HEK293 (cell line): ENCODE measurements around the gene NMRK2.

Source experiments
- KLF10 ChIP-seq: fragments of 450-650 bp; IDR thresholded peaks from 2 replicates; pipeline ENCODE4 v1.5.1; 2018; ENCODE audit warnings: missing biosample characterization, mild to moderate bottlenecking, missing genetic modification characterization
- KLF17 ChIP-seq: fragments of 450-650 bp; formaldehyde crosslinking; IDR thresholded peaks from 2 replicates; pipeline ENCODE4 v1.5.1; 2016; ENCODE audit warnings: missing biosample characterization, missing genetic modification characterization
- KLF8 ChIP-seq: fragments of 450-650 bp; formaldehyde crosslinking; IDR thresholded peaks from 2 replicates; pipeline ENCODE4 v1.5.1; 2016; ENCODE audit warnings: missing biosample characterization, missing genetic modification characterization
- KLF9 ChIP-seq: fragments of 450-650 bp; formaldehyde crosslinking; IDR thresholded peaks from 2 replicates; pipeline ENCODE4 v1.5.1; 2016; ENCODE audit warnings: missing biosample characterization, missing genetic modification characterization, low read depth
- SCRT2 ChIP-seq: fragments of 450-650 bp; formaldehyde crosslinking; IDR thresholded peaks from 2 replicates; pipeline ENCODE4 v1.5.1; 2016; ENCODE audit warnings: missing biosample characterization, missing genetic modification characterization
- TRIM28 ChIP-seq: IDR thresholded peaks from 2 replicates; pipeline ENCODE4 v1.6.1; 2011; ENCODE audit warnings: low read length, control low read depth, borderline replicate concordance
- ZBTB17 ChIP-seq: fragments of 450-650 bp; formaldehyde crosslinking; IDR thresholded peaks from 2 replicates; pipeline ENCODE4 v1.5.1; 2016; ENCODE audit warnings: missing biosample characterization, missing genetic modification characterization
- ZNF24 ChIP-seq: fragments of 450-650 bp; formaldehyde crosslinking; IDR thresholded peaks from 2 replicates; pipeline ENCODE4 v1.5.1; 2016; ENCODE audit warnings: missing biosample characterization, missing genetic modification characterization
- ZNF324 ChIP-seq: fragments of 450-650 bp; formaldehyde crosslinking; IDR thresholded peaks from 2 replicates; pipeline ENCODE4 v1.5.1; 2016; ENCODE audit warnings: missing biosample characterization, missing genetic modification characterization
- ZNF366 ChIP-seq: fragments of 450-650 bp; formaldehyde crosslinking; conservative IDR thresholded peaks from 2 replicates; pipeline ENCODE4 v1.5.1; 2016; ENCODE audit warnings: missing biosample characterization, missing genetic modification characterization
- ZNF501 ChIP-seq: fragments of 450-650 bp; formaldehyde crosslinking; IDR thresholded peaks from 2 replicates; pipeline ENCODE4 v1.5.1; 2016; ENCODE audit warnings: missing biosample characterization, missing genetic modification characterization
- ZNF521 ChIP-seq: fragments of 450-650 bp; formaldehyde crosslinking; IDR thresholded peaks from 2 replicates; pipeline ENCODE4 v1.5.1; 2017; ENCODE audit warnings: missing biosample characterization, mild to moderate bottlenecking, missing genetic modification characterization
- ZNF544 ChIP-seq: fragments of 450-650 bp; formaldehyde crosslinking; IDR thresholded peaks from 2 replicates; pipeline ENCODE4 v1.5.0; 2017; ENCODE audit warnings: missing biosample characterization, missing genetic modification characterization
- ZNF626 ChIP-seq: fragments of 450-650 bp; sonication (Bioruptor Pico); formaldehyde crosslinking; IDR thresholded peaks from 2 replicates; pipeline ENCODE4 v1.5.1; 2018; ENCODE audit warnings: missing biosample characterization, missing genetic modification characterization, inconsistent platforms
- ZNF639 ChIP-seq: fragments of 450-650 bp; formaldehyde crosslinking; IDR thresholded peaks from 2 replicates; pipeline ENCODE4 v1.5.1; 2016; ENCODE audit warnings: missing biosample characterization, missing genetic modification characterization
- ZNF692 ChIP-seq: fragments of 450-650 bp; formaldehyde crosslinking; IDR thresholded peaks from 2 replicates; pipeline ENCODE4 v1.5.1; 2016; ENCODE audit warnings: missing biosample characterization, missing genetic modification characterization
- ZNF843 ChIP-seq: fragments of 450-650 bp; formaldehyde crosslinking; IDR thresholded peaks from 2 replicates; pipeline ENCODE4 v1.5.1; 2016; ENCODE audit warnings: missing biosample characterization, missing genetic modification characterization
- ZSCAN30 ChIP-seq: fragments of 450-650 bp; IDR thresholded peaks from 2 replicates; pipeline ENCODE4 v1.5.1; 2018; ENCODE audit warnings: missing biosample characterization, mild to moderate bottlenecking, missing genetic modification characterization, moderate library complexity
- ZXDB ChIP-seq: fragments of 450-650 bp; formaldehyde crosslinking; IDR thresholded peaks from 2 replicates; pipeline ENCODE4 v1.5.1; 2016; ENCODE audit warnings: missing biosample characterization, missing genetic modification characterization
- TF ChIP-seq, protein P1 (sequence below): fragments of 450-650 bp; formaldehyde crosslinking; IDR thresholded peaks from 2 replicates; pipeline ENCODE4 v1.5.1; 2016; ENCODE audit warnings: missing biosample characterization, missing genetic modification characterization
- TF ChIP-seq, protein P2 (sequence below): fragments of 450-650 bp; formaldehyde crosslinking; IDR thresholded peaks from 2 replicates; pipeline ENCODE4 v1.5.1; 2016; ENCODE audit warnings: missing biosample characterization, missing genetic modification characterization
- TF ChIP-seq, protein P3 (sequence below): fragments of 450-650 bp; formaldehyde crosslinking; IDR thresholded peaks from 2 replicates; pipeline ENCODE4 v1.5.1; 2016; ENCODE audit warnings: missing biosample characterization, missing genetic modification characterization
- TF ChIP-seq, protein P4 (sequence below): fragments of 450-650 bp; formaldehyde crosslinking; IDR thresholded peaks from 2 replicates; pipeline ENCODE4 v1.5.1; 2016; ENCODE audit warnings: missing biosample characterization, missing genetic modification characterization
- TF ChIP-seq, protein P5 (sequence below): fragments of 450-650 bp; formaldehyde crosslinking; IDR thresholded peaks from 2 replicates; pipeline ENCODE4 v1.5.1; 2017; ENCODE audit warnings: missing biosample characterization, missing genetic modification characterization

The NMRK2 gene

DNA sequence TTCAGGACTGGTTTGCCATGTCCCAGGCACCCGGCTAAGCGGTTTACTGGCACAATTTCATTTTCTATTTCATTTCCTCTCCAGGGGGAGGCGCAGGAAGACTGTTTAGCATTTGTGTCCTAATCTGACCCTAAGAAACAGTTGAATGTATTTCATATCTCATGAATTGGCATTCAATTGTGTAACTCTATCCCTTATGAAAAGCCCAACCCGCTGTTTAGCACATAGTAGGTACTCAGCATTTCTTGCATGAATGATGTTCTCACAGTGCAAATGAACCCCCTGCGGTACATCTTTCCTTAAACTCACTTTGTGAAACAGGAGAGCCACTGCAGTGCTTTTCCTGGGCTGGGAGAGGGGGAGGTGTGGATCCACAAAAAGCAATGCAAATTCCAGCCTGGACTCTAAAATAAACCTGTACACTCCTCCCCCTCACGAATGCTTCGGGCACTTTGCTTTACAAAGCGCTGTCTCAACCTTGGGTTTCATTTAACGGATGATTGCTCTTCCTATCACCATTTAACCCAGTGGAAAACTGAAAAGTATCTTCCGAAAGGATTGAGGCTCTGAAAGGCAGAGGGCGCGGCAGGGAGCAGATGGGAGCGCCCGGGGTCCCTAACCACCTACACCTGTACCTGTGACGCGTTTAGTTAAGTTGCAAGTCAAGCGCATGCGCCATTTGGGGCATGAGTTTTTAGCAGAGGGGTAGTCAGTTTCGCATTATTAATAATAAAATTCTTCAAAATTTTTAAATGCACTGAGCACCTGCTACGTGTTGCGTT lies 53.6 kb downstream of the NMRK2 start (continued):
- TF ChIP-seq, protein P1, sequence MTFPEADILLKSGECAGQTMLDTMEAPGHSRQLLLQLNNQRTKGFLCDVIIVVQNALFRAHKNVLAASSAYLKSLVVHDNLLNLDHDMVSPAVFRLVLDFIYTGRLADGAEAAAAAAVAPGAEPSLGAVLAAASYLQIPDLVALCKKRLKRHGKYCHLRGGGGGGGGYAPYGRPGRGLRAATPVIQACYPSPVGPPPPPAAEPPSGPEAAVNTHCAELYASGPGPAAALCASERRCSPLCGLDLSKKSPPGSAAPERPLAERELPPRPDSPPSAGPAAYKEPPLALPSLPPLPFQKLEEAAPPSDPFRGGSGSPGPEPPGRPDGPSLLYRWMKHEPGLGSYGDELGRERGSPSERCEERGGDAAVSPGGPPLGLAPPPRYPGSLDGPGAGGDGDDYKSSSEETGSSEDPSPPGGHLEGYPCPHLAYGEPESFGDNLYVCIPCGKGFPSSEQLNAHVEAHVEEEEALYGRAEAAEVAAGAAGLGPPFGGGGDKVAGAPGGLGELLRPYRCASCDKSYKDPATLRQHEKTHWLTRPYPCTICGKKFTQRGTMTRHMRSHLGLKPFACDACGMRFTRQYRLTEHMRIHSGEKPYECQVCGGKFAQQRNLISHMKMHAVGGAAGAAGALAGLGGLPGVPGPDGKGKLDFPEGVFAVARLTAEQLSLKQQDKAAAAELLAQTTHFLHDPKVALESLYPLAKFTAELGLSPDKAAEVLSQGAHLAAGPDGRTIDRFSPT (tag by site-specific recombination): peak; percentile 35; the same call in 1 of the 2 replicates
- TF ChIP-seq, protein P2, sequence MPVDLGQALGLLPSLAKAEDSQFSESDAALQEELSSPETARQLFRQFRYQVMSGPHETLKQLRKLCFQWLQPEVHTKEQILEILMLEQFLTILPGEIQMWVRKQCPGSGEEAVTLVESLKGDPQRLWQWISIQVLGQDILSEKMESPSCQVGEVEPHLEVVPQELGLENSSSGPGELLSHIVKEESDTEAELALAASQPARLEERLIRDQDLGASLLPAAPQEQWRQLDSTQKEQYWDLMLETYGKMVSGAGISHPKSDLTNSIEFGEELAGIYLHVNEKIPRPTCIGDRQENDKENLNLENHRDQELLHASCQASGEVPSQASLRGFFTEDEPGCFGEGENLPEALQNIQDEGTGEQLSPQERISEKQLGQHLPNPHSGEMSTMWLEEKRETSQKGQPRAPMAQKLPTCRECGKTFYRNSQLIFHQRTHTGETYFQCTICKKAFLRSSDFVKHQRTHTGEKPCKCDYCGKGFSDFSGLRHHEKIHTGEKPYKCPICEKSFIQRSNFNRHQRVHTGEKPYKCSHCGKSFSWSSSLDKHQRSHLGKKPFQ (tag by site-specific recombination): no peak
- TF ChIP-seq ZNF501 (tag by site-specific recombination): peak; percentile 47; the same call in 1 of the 2 replicates
- TF ChIP-seq, protein P3, sequence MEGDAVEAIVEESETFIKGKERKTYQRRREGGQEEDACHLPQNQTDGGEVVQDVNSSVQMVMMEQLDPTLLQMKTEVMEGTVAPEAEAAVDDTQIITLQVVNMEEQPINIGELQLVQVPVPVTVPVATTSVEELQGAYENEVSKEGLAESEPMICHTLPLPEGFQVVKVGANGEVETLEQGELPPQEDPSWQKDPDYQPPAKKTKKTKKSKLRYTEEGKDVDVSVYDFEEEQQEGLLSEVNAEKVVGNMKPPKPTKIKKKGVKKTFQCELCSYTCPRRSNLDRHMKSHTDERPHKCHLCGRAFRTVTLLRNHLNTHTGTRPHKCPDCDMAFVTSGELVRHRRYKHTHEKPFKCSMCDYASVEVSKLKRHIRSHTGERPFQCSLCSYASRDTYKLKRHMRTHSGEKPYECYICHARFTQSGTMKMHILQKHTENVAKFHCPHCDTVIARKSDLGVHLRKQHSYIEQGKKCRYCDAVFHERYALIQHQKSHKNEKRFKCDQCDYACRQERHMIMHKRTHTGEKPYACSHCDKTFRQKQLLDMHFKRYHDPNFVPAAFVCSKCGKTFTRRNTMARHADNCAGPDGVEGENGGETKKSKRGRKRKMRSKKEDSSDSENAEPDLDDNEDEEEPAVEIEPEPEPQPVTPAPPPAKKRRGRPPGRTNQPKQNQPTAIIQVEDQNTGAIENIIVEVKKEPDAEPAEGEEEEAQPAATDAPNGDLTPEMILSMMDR (tag by site-specific recombination): peak; percentile 22; the same call in 1 of the 2 replicates
- no peak for TF ChIP-seq ZNF521
- 0 out of 2 replicates have a peak, but pooled peaks have one; percentile 30 for TF ChIP-seq ZNF692 (tag by site-specific recombination)
- peak; percentile 83; the same call in 1 of the 2 replicates for TF ChIP-seq ZNF24
- 0 out of 2 replicates have a peak, but pooled peaks have one; percentile 34 for TF ChIP-seq KLF17
- no peak for TF ChIP-seq ZNF544
- TF ChIP-seq, protein P4, sequence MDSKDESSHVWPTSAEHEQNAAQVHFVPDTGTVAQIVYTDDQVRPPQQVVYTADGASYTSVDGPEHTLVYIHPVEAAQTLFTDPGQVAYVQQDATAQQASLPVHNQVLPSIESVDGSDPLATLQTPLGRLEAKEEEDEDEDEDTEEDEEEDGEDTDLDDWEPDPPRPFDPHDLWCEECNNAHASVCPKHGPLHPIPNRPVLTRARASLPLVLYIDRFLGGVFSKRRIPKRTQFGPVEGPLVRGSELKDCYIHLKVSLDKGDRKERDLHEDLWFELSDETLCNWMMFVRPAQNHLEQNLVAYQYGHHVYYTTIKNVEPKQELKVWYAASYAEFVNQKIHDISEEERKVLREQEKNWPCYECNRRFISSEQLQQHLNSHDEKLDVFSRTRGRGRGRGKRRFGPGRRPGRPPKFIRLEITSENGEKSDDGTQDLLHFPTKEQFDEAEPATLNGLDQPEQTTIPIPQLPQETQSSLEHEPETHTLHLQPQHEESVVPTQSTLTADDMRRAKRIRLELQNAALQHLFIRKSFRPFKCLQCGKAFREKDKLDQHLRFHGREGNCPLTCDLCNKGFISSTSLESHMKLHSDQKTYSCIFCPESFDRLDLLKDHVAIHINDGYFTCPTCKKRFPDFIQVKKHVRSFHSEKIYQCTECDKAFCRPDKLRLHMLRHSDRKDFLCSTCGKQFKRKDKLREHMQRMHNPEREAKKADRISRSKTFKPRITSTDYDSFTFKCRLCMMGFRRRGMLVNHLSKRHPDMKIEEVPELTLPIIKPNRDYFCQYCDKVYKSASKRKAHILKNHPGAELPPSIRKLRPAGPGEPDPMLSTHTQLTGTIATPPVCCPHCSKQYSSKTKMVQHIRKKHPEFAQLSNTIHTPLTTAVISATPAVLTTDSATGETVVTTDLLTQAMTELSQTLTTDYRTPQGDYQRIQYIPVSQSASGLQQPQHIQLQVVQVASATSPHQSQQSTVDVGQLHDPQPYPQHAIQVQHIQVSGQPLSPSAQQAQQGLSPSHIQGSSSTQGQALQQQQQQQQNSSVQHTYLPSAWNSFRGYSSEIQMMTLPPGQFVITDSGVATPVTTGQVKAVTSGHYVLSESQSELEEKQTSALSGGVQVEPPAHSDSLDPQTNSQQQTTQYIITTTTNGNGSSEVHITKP (tag by site-specific recombination): peak; percentile 83
- TF ChIP-seq KLF10 (tag by site-specific recombination): peak; percentile 32
- peak; percentile 41; the same call in 1 of the 2 replicates for TF ChIP-seq SCRT2 (tag by site-specific recombination)
- TF ChIP-seq TRIM28: peak; percentile 87; the same call in 1 of the 2 replicates
- TF ChIP-seq, protein P5, sequence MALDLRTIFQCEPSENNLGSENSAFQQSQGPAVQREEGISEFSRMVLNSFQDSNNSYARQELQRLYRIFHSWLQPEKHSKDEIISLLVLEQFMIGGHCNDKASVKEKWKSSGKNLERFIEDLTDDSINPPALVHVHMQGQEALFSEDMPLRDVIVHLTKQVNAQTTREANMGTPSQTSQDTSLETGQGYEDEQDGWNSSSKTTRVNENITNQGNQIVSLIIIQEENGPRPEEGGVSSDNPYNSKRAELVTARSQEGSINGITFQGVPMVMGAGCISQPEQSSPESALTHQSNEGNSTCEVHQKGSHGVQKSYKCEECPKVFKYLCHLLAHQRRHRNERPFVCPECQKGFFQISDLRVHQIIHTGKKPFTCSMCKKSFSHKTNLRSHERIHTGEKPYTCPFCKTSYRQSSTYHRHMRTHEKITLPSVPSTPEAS (tag by site-specific recombination): no peak
- peak; percentile 44; the same call in 1 of the 2 replicates for TF ChIP-seq ZNF639 (tag by site-specific recombination)
- no peak for TF ChIP-seq ZNF843 (tag by site-specific recombination)
- peak; percentile 51; the same call in 1 of the 2 replicates for TF ChIP-seq ZBTB17 (tag by site-specific recombination)
- 0 out of 2 replicates have a peak, but pooled peaks have one; percentile 48 for TF ChIP-seq KLF8 (tag by site-specific recombination)
- peak; percentile 88 for TF ChIP-seq ZNF366
- peak; percentile 19; the same call in 1 of the 2 replicates for TF ChIP-seq KLF9 (tag by site-specific recombination)
- peak; percentile 64; the same call in 1 of the 2 replicates for TF ChIP-seq ZXDB (tag by site-specific recombination)
- peak; percentile 69; the same call in 1 of the 2 replicates for TF ChIP-seq ZSCAN30
- peak; percentile 73 for TF ChIP-seq ZNF324
- no peak for TF ChIP-seq ZNF626 (tag by site-specific recombination)
